Spleen (tissue), 13 donors: ENCODE data around the gene SYCP3. TPM values are rescaled to one million over a fixed set of nuclear protein-coding genes. Genes with fewer than 3 reads are reported as not detected.

Source experiments
- DNase-seq: peaks from one replicate; pipeline ENCODE4 v3.0.0-alpha.2; 2020
- H3K27ac ChIP-seq, 8 donors: fragments of 200-600 bp; sonication (generic) in 7 of 8; 1 replicate in 4 of 8; 2 replicates in 4 of 8; pipeline versions ENCODE4 v1.5.0 to v1.8.0; 2016 to 2021; ENCODE audit warnings: inconsistent platforms in 4 of 8, mild to moderate bottlenecking in 4 of 8, moderate library complexity in 1 of 8
- H3K27me3 ChIP-seq, 7 donors: fragments of 200-600 bp; sonication (generic) in 6 of 7; replicated peaks in 1 of 7; 1 replicate in 4 of 7; 2 replicates in 3 of 7; pipeline versions ENCODE4 v1.5.0 to v1.8.0; 2016 to 2021; ENCODE audit warnings: inconsistent platforms in 3 of 7, mild to moderate bottlenecking in 1 of 7
- H3K36me3 ChIP-seq, 6 donors: fragments of 200-600 bp; sonication (generic) in 5 of 6; 1 replicate in 4 of 6; 2 replicates in 2 of 6; pipeline versions ENCODE4 v1.5.0 to v1.8.0; 2016 to 2021; ENCODE audit warnings: inconsistent platforms in 2 of 6
- H3K4me1 ChIP-seq, 6 donors: fragments of 200-600 bp; sonication (generic) in 5 of 6; 1 replicate in 3 of 6; 2 replicates in 3 of 6; pipeline versions ENCODE4 v1.5.0 to v1.8.0; 2016 to 2021; ENCODE audit warnings: inconsistent platforms in 3 of 6
- H3K4me3 ChIP-seq, 8 donors: fragments of 200-600 bp; sonication (generic) in 7 of 8; 1 replicate in 4 of 8; 2 replicates in 4 of 8; pipeline versions ENCODE4 v1.5.0 to v1.8.0; 2016 to 2021; ENCODE audit warnings: inconsistent platforms in 4 of 8, mild to moderate bottlenecking in 4 of 8, moderate library complexity in 2 of 8
- H3K9me3 ChIP-seq, 8 donors: fragments of 200-600 bp; sonication (generic) in 7 of 8; 1 replicate in 4 of 8; 2 replicates in 4 of 8; pipeline versions ENCODE4 v1.5.0 to v1.8.0; 2016 to 2021; ENCODE audit warnings: inconsistent platforms in 4 of 8
- CTCF ChIP-seq, 11 experiments: fragments of 200-600 bp in 7 of 11; fragments of 450-650 bp in 4 of 11; sonication (generic) in 4 of 11; IDR thresholded peaks in 8 of 11; conservative IDR thresholded peaks in 3 of 11; 1 replicate in 7 of 11; 2 replicates in 4 of 11; pipeline versions ENCODE4 v1.4.0 to v1.8.0; 2016 to 2021; ENCODE audit warnings: antibody characterized with exemption in 11 of 11, inconsistent platforms in 4 of 11, mild to moderate bottlenecking in 1 of 11
- POLR2A ChIP-seq, 3 donors: fragments of 450-650 bp; IDR thresholded peaks; one replicate each; pipeline ENCODE4 v1.5.1; 2017; ENCODE audit warnings: antibody characterized with exemption in 3 of 3, mild to moderate bottlenecking in 1 of 3
- POLR2AphosphoS5 ChIP-seq, 3 donors: sonication (generic); formaldehyde crosslinking; IDR thresholded peaks; one replicate each; pipeline ENCODE4 v1.5.1; 2017; ENCODE audit warnings: antibody characterized with exemption in 3 of 3
- WGBS, 5 donors: extraction: QIAGEN DNeasy Blood & Tissue Kit in 3 of 5; methylation state at CpG; one replicate each; pipeline versions ENCODE4 v1.1.5 to v1.1.7; 2013 to 2018; 5-methylcytosine and 5-hydroxymethylcytosine counted together
- intact Hi-C: fragments of 100-400 bp; cut with DNase I; formaldehyde crosslinking; loops from one replicate; pipeline ENCODE4 v1.15.0; 2023; ENCODE audit warnings: low total_unique reads
- long read RNA-seq, 2 donors: transcript quantifications; one replicate each; lab custom pipeline, GENCODE V29; 2026
- polyA plus RNA-seq, 3 donors: library from polyadenylated mRNA; stranded (reverse); fragments of 200-250 nt; gene quantifications; one replicate each; pipeline ENCODE4 v1.2.1, GENCODE V29; 2013
- total RNA-seq, 7 donors: library from RNA; depleted of rRNA in 3 of 7; stranded (reverse); fragments of >200 nt in 3 of 7; fragmentation: NEBNext Ultra II Directional in 4 of 7; extraction: Animal tissue kit (Norgen Biotek cat#: 25700) in 4 of 7; gene quantifications; one replicate each; pipeline versions ENCODE4 v1.1.0 to v1.2.1, GENCODE V29; 2016 to 2021
- donor health status: healthy with polysubstance abuse.
- donor health status: DM: no; HTN: no; CAD: no; lungs with moderate emphysema.
- donor health status: DM: no; HTN: no; CAD: no.
- donor health status: Bipolar disorder and iron deficiency.
- donor health status: healthy.
- donor health status: DM: no; HTN: no; CAD: no.
- donor health status: DM: yes; HTN: yes; CAD: no.

SYCP3 gene
- total RNA-seq (1 to 10 TPM in 2 of 7 donors, under 1 TPM in 5; 0.23 to 3.5 (median 0.39) TPM), polyA plus RNA-seq (under 1 TPM; 0.23 to 0.64 (median 0.48) TPM)
- long read RNA-seq, donor 1: 0 reads
- long read RNA-seq, donor 2: 0 reads

- Histone ChIP-seq H3K27ac (no peak within 1 kb of the TSS), H3K9me3 (peaks cover 0 to 7% (median 0%) of the 10 kb centered on the region in 8 donors), H3K36me3 (peaks cover 0 to 91% (median 17%) of the 10 kb centered on the region in 6 donors), H3K4me1 (peaks cover 1 to 21% (median 14%) of the 10 kb centered on the region in 6 donors), H3K4me3 (no peak within 1 kb of the TSS), H3K27me3 (no peaks in the 10 kb centered on the region)
- intact Hi-C loops: no loop called here
- TF ChIP-seq CTCF (IDR thresholded peaks at IDR 0.05 in 8 of 11, conservative IDR thresholded peaks at IDR 0.05 in 3 of 11) (no peak), POLR2A (IDR thresholded peaks at IDR 0.05) (no peak), POLR2AphosphoS5 (IDR thresholded peaks at IDR 0.05) (peak in 2 of 3 donors; percentile 26 to 53)
- WGBS, 5 donors: 97 to 99% (median 98%) methylated on average over 55 to 57 of the region's 57 CpGs
- no peak for DNase-seq
These were observed at the start of gene SYCP3 for GRCh38 chr12:101738920-101739665. Gene SYCP3, minus strand, starts transcription at chr12:101739462. Its CDS starts 1,527 bp downstream, at chr12:101737935.

GRCh38 chr12:101785671-101786070, 46.4 kb upstream of the SYCP3 start:
- Histone ChIP-seq H3K36me3 (peaks cover 0 to 86% (median 27%) of the 10 kb centered on the region in 6 donors), H3K9me3 (no peaks in the 10 kb centered on the region), H3K4me3 (no peak overlapping the region), H3K27ac (no peak overlapping the region), H3K27me3 (no peaks in the 10 kb centered on the region), H3K4me1 (peaks cover 0 to 8% (median under 1%) of the 10 kb centered on the region in 6 donors)
- intact Hi-C loops: no loop called here
- WGBS, 5 donors: 84 to 100% (median 98%) methylated on average over 1 of the region's 1 CpG
- TF ChIP-seq POLR2AphosphoS5 (IDR thresholded peaks at IDR 0.05): no peak
- TF ChIP-seq CTCF (IDR thresholded peaks at IDR 0.05 in 8 of 11, conservative IDR thresholded peaks at IDR 0.05 in 3 of 11): no peak
- TF ChIP-seq POLR2A (IDR thresholded peaks at IDR 0.05): no peak
- no peak for DNase-seq

- H3K9me3 ChIP-seq: no peaks in the 10 kb centered on the region
- H3K27me3 ChIP-seq: no peaks in the 10 kb centered on the region
- DNase-seq: no peak
- H3K4me3 ChIP-seq: no peak overlapping the region
- H3K36me3 ChIP-seq: peaks cover 0 to 81% (median 24%) of the 10 kb centered on the region in 6 donors
- intact Hi-C loops: no loop called here
- 91 to 100% (median 93%) methylated on average over 1 of the region's 1 CpG for WGBS, 5 donors
- H3K4me1 ChIP-seq: peaks cover 0 to 19% (median 7%) of the 10 kb centered on the region in 6 donors
- no peak overlapping the region for H3K27ac ChIP-seq
- no peak for TF ChIP-seq POLR2AphosphoS5 (IDR thresholded peaks at IDR 0.05)
- TF ChIP-seq POLR2A (IDR thresholded peaks at IDR 0.05): no peak
- no peak for TF ChIP-seq CTCF (IDR thresholded peaks at IDR 0.05 in 8 of 11, conservative IDR thresholded peaks at IDR 0.05 in 3 of 11)
These were observed 45.1 kb upstream of the SYCP3 start for GRCh38 chr12:101784376-101784775.

- H3K27ac ChIP-seq: no peak overlapping the region
- no peak for DNase-seq
- H3K4me1 ChIP-seq: peaks cover 0 to 19% (median 7%) of the 10 kb centered on the region in 6 donors
- H3K36me3 ChIP-seq: peaks cover 0 to 81% (median 21%) of the 10 kb centered on the region in 6 donors
- no peak for TF ChIP-seq CTCF (IDR thresholded peaks at IDR 0.05 in 8 of 11, conservative IDR thresholded peaks at IDR 0.05 in 3 of 11)
- no peak for TF ChIP-seq POLR2A (IDR thresholded peaks at IDR 0.05)
- TF ChIP-seq POLR2AphosphoS5 (IDR thresholded peaks at IDR 0.05): no peak
- WGBS, 5 donors: 79 to 93% (median 88%) methylated on average over 2 of the region's 2 CpGs
- no peaks in the 10 kb centered on the region for H3K27me3 ChIP-seq
- intact Hi-C loops: no loop called here
- H3K4me3 ChIP-seq: no peak overlapping the region
- H3K9me3 ChIP-seq: no peaks in the 10 kb centered on the region
These were observed 44.6 kb upstream of the SYCP3 start for GRCh38 chr12:101783838-101784237.
